ENCODE data around the gene MORF4L1.
"Not testable (repeated sequence)": the region's sequence is repeated elsewhere in the genome, so short reads cannot be mapped to it uniquely, and the experiment has no call there.

Gene MORF4L1

DNA sequence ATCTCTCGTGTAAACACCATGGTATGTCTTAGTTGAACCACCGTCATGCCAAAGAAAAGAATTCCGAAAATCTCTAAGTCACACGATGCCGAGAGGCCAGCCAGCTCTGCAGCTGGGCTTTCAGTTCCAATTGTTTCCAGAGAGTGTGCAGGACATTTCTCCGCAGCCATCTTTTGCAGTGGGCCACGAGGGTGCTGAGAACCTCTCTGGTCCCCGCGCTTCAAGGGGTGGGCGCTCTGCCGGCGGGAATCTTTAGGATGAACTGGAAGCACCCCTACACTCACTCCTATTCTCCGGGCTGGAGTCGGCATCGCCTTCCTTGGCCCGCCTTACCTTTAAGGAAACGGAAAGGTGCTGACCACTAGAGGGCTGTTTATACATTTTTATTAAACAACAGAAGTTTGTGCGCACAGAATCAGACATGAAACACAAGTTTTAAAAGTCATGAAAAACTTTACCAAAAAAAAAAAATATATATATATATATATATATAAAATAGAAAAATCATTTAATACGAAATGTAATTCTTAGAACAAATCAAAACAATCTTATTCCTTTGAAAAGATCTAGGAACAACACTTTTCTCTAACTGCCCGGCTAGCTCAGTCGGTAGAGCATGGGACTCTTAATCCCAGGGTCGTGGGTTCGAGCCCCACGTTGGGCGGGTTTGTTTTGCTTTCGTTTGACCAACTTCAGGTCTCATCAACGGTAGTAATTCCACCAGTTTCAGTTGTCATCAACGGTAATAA, 12.5 kb upstream of the MORF4L1 start:
- DNase-seq: peak; percentile 69 to 72

DNA sequence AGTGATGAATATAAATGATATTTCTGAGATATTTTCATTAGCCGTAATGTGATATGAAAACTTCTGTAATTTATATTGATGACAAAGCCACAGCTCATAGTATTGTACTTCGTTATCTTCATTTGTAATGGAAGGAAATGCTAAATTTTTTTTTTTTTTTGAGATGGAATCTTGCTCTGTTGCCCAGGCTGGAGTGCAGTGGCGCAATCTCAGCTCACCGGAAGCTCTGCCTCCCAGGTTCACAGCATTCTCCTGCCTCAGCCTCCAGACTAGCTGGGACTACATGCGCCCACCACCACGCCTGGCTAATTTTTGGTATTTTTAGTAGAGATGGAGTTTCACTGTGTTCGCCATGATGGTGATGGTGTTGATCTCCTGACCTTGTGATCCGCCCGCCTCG, 7.1 kb upstream of the MORF4L1 start:
- not testable (repeated sequence) for DNase-seq

DNA sequence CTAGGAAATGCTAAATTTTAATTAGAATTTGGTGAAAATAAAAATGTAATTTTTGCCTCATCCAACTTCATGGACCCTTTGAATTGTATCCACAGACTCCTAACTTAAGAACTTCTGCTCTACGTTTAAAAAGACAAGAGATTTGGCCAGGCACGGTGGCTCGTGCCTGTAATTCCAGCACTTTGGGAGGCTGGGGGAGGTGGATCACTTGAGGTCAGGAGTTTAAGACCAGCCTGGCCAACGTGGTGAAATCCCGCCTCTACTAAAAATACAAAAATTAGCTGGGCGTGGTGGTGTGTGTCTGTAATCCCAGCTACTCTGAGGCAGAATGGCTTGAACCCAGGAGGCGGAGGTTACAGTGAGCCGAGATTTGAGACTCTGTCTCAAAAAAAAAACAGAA, 6.7 kb upstream of the MORF4L1 start:
- not testable (repeated sequence) for DNase-seq

DNA sequence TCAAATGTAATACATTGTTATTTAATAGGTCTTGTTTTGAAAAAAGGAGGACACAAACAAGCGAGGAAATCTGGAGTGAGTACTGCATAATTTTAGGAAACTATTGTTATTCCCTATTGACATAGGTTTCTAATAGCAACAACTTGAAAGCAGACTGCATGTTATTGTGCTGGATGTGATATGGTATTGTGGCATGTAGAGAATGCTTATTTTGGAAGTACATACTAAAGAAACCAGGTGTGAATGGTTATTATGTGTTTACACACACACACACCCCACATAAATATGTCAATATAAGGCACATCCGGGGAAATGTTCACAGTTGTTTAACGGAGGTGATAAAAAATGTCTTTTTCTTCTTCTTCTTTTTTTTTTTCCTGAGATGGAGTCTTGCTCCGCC, 5.9 kb upstream of the MORF4L1 start:
- DNase-seq: no peak

DNA sequence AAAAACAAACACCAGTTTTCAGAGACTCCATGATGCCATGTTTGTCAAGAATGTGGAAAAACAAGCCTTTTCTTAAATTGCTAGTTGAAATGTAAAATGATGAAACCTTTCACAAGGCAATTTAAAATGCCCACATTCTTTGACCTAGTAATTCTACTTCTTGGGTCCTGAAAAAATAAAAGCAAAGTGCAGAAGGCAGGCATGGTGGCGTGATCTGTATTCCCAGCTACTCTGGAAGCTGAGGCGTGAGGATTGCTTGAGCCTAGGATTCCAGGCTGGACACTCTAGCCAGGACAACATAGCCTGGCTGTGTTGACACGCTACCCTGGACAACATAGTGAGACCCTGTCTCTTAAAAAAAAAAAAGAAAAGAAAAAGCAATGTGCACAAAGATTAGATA, 4.3 kb upstream of the MORF4L1 start:
- no peak for DNase-seq

DNA sequence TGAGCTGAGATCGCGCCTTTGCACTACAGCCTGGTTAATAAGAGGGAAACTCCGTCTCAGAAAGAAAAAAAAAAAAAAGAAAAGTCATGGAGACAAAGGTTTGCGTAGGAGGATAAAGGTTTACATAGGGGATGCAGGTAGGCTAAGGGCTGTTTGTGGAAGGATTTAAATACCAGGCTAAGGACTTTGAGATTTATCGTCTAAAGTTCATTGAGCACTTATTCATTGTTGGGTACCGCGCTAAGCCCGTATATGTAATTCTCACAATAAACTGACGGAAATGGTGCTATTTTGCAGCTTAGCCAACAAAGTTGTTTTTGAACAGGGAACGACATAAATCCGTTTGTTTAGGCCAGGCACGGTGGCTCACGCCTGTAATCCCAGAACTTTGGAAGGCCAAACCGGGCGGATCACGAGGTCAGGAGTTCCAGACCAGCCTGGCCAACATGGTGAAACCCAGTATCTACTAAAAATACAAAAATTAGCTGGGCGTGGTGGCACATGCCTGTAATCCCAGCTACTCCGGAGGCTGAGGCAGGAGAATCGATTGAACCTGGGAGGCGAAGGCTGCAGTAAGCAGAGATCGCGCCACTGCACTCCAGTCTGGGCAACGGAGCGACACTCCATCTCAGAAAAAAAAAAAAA, 1.1 kb upstream of the MORF4L1 start:
- not testable (repeated sequence) for DNase-seq

DNA sequence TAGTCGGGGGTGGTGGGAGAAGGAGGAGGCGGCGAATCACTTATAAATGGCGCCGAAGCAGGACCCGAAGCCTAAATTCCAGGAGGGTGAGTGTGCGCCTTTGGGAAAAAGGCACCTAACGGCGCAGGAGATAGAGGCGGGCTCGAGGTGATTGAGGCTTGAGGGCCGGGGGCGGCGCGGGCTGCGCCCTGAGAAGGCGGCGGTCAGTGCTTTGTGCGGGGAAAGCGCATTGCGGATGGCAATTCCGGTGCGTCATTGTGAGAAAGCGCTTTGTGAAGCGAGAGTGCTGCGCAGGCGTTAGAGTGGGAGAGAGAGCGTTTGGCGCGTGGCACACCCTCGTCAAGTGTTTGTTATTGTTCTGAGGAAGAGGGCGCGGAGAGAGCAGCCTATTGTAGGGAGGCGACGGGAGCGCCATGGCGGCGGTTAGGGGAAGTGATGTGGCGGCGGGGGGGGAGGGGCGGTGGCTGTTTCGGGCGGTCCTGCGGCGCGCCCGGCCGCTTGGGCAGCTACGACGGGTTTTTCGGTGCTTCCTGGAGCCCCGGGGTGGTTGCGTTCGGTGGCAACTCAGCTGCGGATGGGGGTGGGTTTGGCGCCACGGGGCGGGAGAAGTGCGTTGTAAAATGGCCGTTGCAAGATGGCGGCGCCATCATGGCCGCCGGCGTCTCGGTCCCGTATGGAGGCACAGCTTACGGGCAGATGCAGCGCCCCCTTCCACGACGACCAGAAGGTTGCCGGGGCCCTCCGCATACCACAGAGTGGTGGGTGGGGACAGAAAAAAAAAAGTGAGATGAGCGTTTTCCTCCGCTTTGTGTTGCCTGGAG, 492 bp downstream of the MORF4L1 start:
- DNase-seq: peak; percentile 90 to 91

DNA sequence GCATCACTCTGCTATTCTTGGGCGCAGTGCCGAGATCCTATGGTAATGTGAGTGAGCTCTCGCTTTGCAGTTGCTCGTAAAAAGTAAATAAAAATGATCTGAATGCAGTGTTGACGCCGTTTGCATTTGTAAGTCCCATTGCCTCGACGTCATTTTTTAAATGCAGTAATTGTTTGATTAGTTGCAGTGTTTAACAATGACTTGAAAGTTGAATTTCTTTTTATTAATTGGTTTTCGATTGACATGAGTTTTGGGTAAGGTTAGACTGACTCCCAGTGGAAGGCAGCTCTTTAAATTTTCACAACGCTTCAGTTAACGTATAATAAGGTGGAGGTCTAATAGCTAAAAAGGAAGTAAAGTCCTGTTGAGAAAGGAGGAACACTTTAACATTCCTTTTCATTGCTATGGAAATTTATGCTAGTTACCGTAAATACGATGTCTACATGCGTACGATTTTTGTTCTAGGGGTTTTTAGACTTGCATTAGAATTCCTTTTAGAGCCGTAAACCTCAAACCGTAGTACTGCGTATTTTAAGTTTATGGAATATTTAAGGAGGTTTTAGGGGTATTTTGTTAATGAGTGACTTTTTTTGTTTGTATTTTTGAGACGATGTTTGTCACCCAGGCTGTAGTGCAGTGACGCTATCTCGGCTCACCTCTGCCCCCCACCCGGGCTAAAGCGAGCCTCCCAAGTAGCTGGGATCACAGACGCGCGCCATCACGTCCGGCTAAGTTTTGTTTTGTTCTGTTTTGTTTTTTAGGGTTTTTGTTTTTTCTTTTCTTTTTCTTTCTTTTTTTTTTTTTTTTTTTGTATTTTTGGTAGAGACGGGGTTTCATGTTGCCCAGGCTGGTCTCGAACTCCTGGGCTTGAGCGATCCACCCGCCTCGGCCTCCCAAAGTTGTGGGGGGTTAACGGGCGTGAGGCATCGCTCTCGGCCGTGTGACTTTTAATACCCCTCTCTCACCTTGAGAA, 1.4 kb downstream of the MORF4L1 start:
- DNase-seq: no peak

DNA sequence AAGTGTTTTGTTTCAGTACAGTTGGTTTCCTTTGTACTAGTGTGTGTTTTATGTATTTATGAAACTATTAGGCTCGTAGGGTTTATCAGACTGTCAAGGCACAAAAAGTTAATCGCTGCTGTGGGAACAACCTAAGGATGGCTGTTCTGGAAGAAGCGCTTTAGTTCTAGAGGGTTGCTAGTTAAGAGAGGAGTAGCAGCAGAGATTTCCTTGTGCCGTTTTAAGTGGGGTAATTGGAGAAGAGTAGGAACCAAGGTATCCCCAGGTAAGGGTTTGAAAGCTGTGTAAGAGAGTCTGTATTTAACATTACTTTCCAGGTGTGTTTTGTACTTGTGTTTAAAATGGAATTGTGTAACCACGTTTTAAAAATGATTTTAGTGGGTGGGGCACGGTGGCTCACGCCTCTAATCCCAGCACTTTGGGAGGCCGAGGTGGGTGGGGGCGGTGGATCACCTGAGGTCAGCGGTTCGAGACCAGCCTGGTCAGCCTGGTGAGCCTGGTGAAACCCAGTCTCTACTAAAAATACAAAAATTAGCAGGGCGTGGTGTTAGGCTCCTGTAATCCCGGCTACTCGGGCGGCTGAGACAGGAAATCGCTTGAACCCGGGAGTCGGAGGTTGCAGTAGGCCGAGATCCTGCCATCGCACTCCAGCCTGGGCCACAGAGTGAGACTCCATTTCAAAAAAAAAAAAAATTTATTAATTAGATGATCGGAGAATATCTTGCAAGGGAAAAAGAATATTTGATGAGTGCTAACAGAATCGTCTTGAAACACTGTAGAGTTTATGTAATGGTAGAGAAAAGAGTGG, 2.6 kb downstream of the MORF4L1 start:
- no peak for DNase-seq

DNA sequence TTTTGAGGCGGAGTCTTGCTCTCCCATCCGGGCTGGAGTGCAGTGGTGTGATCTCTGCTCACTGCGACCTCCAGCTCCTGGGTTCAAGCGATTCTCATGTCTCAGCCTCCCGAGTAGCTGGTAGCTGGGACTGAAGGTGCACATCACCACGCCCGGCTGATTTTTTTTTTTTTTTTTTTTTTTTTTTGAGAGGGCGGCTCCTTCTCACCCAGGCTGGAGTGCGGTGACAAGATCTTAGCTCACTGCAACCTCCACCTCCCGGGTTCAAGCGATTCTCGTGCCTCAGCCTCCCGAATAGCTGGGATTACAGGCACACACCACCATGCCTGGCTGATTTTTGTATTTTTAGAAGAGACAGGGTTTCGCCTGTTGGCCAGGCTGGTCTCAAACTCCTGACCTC, 4.3 kb downstream of the MORF4L1 start:
- DNase-seq: not testable (repeated sequence)

DNA sequence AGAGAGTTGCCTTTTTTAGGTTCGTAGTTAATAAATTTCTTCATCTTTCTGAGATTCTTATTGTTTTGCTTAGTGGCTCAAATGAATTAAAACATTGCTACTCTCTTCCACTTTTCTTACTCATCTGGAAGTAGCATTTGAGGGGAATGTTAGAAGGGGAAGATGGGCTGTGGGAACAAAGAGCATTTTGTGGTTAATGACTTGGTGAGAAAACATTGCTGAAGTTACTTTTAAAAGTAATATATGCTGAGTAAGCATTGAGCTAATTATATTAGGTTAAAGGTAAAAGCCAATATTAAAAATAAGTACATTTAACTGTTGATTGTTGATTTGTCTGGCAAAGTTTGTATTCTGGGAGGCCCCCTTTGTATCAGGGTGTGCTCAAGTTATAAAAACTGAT, 5.7 kb downstream of the MORF4L1 start:
- DNase-seq: no peak

DNA sequence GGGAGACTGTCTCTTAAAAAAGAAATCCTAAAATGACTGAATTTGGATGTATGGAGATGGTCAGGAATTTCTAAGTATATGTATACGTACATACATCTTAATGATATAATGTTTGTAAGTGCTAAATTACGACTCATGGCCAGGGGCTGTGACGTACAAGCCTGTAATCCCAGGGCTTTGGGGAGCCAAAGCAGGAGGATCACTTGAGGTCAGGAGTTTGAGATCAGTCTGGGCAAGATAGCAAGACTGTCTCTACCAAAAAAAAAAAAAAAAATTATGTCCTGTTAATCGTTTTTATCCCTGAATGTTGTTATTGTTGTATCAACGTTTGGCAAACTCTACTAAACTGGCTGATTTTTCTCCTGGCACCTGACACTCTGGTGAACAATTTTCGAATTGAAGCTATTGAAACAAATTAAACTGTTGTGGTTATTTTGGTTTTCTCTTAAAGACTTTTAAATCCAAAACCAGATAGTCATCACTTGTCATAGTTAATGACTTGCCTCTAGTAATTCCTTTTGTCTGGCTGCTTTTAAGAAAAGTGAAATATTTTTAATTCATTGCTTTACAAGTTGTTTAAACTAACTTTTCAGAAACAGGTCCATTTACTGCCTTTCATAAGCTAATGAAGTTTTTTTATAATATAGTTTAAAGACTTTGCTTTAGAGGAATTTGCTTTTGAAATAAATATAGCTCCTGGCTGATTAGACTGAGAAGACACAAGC, 7.0 kb downstream of the MORF4L1 start:
- no peak for DNase-seq

DNA sequence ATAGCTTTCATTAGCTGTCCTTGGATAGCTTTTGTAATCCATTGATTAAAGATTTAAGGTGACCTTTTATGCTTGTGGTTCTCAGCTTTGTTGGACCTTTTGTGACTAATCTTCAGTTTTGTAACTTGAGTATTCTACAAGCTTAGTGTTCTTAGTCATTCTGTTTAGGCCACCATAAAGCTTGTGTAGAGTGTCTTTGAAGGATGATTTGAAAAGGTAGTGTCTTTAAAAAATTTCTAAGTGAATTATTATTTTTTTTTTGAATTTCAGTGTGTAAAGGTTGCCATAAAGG, 7.5 kb downstream of the MORF4L1 start:
- no peak for DNase-seq

DNA sequence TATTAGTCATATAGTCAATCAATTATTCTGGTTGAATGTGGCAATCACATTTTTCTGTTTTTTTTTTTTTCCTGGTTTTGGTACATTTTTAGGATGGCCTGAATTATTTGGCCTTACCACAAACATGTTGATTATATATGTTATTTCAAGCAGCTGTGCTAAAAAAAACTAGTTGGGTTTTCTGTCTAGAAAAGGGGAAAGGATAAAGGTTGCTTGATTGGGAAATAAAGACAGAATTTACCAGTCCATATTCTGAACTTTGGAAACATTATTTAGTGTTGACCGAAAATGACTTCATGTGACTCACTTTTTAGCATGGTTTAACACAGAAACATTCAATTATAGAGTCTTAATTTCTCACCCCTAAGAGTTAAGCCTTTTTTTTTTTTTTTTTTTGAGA, 8.1 kb downstream of the MORF4L1 start:
- no peak for DNase-seq

DNA sequence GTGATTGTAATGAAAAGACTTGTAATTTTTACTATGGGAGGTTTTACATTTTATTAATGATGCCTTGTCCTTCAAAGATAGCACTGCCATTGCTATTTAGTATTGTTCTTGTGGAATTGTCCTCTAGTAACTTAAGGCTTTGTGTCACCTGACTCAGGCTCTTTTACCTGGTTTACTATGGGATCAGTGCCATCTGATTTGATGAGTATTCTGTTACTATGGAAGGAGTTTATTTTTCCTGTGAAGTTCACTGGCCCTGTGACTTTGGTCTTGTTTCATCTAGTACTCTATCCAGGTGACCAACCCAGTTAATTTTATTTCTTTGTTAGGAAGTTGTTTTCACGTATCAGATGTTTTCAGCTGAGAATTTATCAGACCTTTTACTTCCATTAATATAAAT, 9.0 kb downstream of the MORF4L1 start:
- DNase-seq: no peak

DNA sequence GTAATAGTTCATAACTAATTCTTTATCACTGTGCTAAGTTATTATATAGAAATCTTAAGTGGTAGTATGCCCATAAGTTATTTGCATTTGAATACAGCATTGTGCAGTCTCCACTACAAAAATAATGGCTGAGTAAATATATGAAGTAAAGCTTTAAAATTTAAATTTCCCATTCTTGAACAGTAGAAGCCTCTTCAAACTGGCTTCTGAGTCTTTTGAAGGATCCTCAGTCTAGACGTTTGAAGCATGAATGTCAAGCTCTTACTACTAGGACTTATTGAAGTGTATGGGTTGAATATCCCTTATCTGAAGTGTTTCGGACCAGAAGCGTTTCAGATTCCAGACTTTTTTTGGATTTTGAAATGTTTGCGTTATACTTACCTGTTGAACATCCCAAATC, 16.3 kb downstream of the MORF4L1 start:
- no peak for DNase-seq

DNA sequence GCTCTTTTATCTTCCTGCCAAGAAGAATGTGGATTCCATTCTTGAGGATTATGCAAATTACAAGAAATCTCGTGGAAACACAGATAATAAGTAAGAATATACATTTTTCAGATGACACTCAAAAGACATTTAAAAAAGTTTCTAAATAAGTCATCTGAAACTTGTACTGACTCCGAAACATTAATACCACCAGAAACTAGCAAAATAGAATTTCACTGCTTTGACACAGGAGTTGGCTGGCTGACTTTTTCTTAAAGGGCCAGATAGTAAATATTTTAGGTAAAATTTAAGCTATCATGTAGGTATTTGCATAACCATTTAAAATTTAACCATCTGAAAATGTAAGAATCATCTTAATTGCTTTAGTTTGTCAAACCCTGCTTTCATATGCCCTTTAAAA, 20.8 kb downstream of the MORF4L1 start:
- no peak for DNase-seq

DNA sequence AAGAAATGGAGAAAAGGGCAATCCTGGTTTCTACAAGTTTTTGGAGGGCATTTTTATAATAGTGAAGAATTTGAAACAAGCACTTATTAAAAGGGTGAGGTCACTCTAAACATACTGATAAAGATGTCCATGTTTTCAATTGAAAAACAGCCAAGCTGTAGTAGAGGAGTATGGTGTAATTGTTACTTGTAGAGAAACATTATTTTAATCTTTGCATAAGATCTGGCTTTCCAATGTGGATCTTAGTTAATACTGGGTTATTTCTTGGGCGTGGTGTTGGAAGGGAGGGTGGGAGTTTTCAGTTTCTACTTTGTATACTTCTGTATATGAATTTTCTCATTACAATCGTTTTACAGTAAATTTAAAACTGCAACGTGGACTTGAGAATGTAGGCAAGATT, 22.8 kb downstream of the MORF4L1 start:
- no peak for DNase-seq

DNA sequence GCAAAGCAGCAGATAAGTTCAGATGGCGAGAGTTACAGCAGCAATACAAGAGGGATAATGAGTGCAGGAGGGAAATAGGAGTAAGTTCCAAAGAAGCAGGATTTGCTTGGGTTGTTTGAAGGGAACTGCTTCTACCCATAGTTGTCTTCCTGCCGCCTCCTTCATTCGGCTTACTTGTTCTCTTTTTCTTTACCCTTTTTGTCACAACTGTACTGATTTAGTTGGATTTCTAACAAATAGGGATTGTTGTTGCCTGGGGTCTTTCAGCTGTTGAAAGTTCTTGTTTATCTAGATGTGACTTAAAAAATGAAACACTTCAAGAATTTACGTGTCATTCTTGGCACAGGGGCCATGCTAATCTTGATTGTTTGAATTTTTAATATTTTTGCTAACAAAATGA, 25.9 kb downstream of the MORF4L1 start:
- DNase-seq: no peak

DNA sequence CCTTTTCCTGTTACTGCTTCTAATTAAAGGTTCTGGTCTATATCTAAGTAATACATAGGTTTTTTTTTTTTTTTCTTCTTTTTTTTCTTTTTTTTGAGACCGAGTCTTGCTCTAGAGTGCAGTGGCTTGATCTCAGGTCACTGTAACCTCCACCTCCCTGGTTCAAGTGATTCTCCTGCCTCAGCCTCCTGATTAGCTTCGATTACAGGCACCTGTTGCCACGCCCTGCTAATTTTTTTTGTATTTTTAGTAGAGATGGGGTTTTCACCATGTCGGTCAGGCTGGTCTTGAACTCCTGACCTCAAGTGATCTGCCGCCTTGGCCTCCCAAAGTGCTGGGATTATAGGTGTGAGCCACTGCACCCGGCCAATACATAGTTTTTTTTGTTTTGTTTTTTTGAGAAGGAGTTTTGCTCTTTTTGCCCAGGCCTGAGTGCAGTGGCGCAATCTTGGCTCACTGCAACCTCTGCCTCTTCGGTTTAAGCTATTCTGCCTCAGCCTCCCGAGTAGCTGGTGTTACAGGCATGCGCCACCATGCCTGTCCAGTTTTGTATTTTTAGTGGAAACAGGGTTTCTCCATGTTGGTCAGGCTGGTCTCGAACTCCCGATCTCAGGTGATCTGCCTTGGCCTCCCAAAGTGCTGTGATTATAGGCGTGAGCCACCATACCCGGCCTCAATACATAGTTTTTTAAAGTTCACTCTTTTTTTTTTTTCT, 28.3 kb downstream of the MORF4L1 start:
- not testable (repeated sequence) for DNase-seq
